NT2/D1 (cell line): ENCODE results near the gene MLNR.

Experiments
- YY1 ChIP-seq: IDR thresholded peaks from 2 replicates; pipeline ENCODE4 v1.6.1; 2011; ENCODE audit not compliant: insufficient read length, insufficient read depth
- ZNF274 ChIP-seq: IDR thresholded peaks from 2 replicates; pipeline ENCODE4 v1.6.1; 2011; ENCODE audit warnings: mild to moderate bottlenecking, low read depth, low read length

- TF ChIP-seq YY1 (no peak), ZNF274 (no peak)
Measured at GRCh38 chr13:49253310-49253709, 33.2 kb downstream of the MLNR start.
